GM19099 (cell line): ENCODE data around the gene RAP1B.

Experiments used
- POLR2A ChIP-seq: IDR thresholded peaks from 3 replicates; pipeline ENCODE4 v1.6.1; 2011; ENCODE audit warnings: low read depth; ENCODE audit not compliant: insufficient read length; ENCODE audit errors: extremely low read depth

RAP1B gene

DNA sequence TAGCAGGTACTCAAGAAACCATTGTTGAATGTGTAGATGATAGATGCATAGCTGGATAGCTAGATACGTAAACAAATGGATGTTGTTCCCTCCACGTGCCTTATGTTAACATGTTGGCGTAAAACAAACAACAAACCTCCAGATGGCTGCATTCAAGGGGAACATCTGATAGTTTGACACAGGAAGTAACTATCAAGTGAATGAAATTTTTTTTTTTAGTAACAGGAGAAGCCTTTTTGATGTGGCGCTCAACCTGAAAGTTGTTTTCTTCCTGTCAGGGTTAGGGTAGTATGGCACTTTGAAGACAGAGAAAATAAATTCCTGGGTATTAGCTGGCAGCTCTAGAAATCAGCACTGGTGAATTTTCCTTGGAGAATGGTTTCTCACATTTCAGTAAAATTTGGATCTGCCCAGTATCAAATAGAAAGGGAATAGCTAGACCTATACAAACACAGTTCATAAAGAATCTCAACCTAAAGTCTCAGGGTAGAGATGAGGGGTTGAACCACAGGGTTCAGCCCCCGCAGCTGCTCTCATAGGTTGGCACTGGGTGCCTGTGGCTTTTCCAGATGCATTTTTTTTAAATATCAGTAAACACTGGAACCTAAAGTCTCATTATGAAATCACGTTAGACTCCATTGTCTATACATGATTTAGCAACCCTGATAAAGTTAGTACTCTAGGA, 18.8 kb upstream of the RAP1B start:
- TF ChIP-seq POLR2A = no peak

DNA sequence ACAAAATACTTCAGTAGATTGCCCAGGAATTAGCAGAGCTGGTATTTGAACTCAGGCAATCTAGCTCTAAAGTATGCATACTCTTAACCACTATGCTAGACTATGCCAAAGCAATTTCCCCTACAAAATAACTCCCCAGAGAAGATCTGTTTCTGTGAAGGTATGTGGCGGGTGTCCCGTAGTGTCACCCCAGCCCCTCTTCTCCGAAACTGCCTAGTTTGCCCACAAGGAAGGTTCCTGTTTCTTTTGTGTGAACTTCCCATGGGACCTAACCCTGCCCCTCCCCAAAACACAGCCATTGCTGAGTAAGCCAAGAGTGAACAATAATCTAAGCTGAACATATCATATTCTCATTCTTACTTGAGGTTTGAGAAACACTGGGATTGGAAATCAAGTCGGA, 15.5 kb upstream of the RAP1B start:
- TF ChIP-seq POLR2A = no peak

DNA sequence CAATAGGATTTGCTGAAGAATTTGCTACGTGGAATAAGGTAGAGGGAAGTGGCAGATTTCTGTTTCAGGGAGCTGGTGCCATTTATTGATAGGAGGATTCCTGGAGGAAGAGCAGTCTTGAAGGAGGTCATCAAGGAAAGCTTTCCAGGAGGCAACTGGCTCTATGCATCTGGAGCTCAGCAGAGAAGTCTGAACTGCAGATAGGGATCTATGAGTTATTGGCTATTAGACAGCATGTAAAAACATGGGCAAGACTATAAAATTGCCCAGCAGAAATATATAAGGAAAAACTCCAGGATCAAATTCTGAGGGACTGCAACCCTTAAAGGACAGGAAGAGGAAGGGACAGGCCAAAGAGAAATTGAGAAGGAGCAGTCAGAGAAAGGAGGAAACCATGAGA, 8.9 kb upstream of the RAP1B start:
- TF ChIP-seq POLR2A = no peak

DNA sequence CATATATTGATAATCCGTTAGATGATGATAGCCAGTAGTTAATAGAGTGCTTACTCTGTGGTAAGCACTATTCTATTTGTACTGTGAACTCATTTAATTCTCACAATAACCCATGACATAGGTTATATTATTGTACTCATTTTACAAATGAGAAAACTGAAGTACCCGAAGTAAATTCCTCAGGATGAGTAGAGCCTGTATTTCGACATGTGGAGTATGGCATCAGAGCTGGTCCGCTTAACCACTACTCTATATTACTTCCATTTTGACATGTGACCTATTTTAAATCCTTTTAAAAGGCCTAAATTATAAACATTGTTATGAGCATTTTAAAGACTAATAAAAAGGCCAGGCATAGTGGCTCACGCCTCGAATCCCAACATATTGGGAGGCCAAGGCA, 8.0 kb upstream of the RAP1B start:
- TF ChIP-seq POLR2A = no peak

- TF ChIP-seq POLR2A = no peak
These were observed 2.5 kb upstream of the RAP1B start for GRCh38 chr12:68608191-68608590.

GRCh38 chr12:68609998-68610369, 715 bp upstream of the RAP1B start:
- no peak for TF ChIP-seq POLR2A

GRCh38 chr12:68611094-68611805, 551 bp downstream of the RAP1B start:
- TF ChIP-seq POLR2A = no peak

GRCh38 chr12:68611806-68612160, 1.1 kb downstream of the RAP1B start:
- TF ChIP-seq POLR2A = no peak

DNA sequence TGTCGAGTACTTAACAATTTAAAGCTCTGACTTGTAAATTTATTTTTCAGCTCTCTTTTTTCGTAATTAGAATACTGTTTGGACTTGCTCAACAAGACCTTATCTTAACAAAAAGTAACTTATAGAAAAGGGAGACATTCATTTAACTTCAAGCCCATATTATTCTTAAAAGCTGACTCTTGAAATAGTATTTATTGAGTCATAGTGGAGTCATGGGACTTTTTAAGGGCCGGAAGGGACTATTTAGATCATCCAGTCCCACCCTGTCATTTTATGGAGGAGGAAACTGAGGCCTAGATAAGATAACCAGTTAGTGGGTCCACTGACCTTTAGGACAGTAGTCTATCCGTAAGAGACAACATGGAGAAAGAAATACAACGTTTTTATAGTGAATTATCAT, 1.5 kb downstream of the RAP1B start:
- no peak for TF ChIP-seq POLR2A

GRCh38 chr12:68612697-68613096, 2.0 kb downstream of the RAP1B start:
- TF ChIP-seq POLR2A = no peak

- TF ChIP-seq POLR2A = no peak
These were observed 2.7 kb downstream of the RAP1B start for GRCh38 chr12:68613209-68613904.

- no peak for TF ChIP-seq POLR2A
These were observed 3.5 kb downstream of the RAP1B start for GRCh38 chr12:68614105-68614679.

GRCh38 chr12:68614769-68615168, 4.1 kb downstream of the RAP1B start:
- TF ChIP-seq POLR2A = no peak

GRCh38 chr12:68617160-68617926, 6.6 kb downstream of the RAP1B start:
- TF ChIP-seq POLR2A = no peak

DNA sequence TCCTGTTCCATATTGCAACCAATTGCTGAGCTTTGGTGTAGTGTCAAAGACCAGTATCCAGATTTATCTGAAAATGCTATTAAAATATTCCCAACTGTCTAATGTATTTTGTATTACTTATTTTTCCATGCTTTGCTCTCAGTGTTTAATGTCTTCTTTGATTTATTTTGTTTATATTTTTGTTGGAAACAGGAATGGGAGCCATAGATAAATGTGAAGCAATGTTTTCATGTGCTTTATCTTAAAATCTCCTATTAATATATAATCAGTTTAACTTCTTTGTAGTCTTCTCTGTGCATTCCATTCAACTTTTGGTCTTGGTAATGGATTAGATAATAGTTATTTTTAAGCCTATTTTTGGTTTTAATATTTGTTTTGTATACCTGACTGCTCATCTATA, 8.8 kb downstream of the RAP1B start:
- no peak for TF ChIP-seq POLR2A

DNA sequence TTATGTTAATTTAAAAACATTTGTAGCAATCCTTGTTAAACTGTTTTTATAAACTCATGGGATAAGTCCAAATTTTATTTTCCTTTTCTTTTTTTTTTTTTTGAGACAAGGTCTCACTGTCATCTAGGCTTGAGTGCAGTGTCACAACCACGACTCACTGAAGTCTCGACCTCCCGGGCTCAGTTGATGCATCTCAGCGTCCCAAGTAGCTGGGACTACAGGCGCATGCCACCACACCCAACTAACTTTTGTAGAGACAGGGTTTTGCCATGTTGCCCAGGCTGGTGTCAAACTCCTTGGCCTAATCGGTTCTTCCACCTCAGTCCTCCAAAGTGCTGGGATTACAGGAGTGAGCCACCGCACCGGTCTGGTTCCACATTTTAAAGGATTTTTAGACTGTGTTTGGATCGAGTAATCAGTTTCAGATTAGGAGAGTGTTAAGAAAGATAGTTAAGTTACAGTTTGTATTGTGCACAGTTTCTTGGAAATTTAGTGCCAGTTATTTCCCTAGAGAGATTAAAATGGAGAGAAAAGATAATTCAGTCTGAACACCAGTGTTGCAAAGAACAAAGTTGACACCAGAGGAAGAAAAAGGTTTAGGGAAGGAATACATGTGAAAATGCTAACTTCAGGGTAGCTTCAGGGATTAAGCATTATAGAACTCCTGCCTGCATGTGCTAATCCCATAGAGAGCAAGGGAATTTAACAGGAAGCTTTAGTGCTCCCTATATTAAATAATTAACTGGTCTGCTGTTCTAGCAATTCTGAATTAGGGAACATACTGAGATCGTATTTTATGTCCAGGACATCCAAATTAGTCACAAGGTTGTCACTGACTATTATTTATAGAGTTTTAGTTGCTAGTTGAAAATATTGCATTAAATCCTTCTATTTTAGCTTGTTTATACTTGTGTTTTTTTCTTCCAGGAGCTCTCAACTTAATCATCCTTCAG, 10.1 kb downstream of the RAP1B start:
- TF ChIP-seq POLR2A = no peak
